Measurements from ENCODE around the gene ATAD1. TPM values are rescaled to one million over a fixed set of nuclear protein-coding genes. Genes with fewer than 3 reads are reported as not detected.

ATAD1 gene
- total RNA-seq, 1 experiment from 2014 or later, result 62.0 TPM

DNA sequence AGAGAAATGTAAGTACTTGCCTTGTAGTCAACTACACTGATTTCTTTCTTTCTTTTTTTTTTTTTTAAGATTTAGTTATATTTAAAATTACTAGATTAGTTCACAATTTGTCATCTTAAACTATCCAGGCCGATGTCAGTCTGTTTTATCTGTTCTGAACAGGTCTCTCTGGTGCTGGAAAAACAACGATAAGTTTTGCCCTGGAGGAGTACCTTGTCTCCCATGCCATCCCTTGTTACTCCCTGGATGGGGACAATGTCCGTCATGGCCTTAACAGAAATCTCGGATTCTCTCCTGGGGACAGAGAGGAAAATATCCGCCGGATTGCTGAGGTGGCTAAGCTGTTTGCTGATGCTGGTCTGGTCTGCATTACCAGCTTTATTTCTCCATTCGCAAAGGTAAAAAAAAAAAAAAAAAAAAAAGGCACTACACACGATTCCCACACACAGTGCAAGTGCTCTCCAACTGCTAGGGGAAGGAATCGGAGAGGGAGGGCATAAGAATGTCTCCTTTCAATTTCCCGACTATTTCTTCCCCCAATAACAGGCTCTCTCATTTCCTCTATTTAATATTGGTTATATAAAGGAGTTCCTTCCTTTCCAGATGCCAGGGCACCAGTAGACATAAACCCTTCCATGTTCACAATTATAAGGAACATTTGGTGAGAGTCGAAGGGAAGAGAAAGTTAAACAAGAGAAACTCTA is 105.0 kb downstream of the ATAD1 start:
- no peaks in the 10 kb centered on the region for H3K36me3 ChIP-seq (ENCODE audit: control insufficient read depth, insufficient read depth, low read length)
- H3K27me3 ChIP-seq (ENCODE audit: control insufficient read depth, insufficient read depth, low read length), result no peaks in the 10 kb centered on the region
- no peak for TF ChIP-seq SIN3A (IDR thresholded peaks at IDR 0.05; ENCODE audit: borderline replicate concordance, insufficient read depth, low read depth, low read length)
- TF ChIP-seq POLR2AphosphoS5 (IDR thresholded peaks at IDR 0.05; ENCODE audit: low read depth, low read length), result no peak
- TF ChIP-seq, protein P1, sequence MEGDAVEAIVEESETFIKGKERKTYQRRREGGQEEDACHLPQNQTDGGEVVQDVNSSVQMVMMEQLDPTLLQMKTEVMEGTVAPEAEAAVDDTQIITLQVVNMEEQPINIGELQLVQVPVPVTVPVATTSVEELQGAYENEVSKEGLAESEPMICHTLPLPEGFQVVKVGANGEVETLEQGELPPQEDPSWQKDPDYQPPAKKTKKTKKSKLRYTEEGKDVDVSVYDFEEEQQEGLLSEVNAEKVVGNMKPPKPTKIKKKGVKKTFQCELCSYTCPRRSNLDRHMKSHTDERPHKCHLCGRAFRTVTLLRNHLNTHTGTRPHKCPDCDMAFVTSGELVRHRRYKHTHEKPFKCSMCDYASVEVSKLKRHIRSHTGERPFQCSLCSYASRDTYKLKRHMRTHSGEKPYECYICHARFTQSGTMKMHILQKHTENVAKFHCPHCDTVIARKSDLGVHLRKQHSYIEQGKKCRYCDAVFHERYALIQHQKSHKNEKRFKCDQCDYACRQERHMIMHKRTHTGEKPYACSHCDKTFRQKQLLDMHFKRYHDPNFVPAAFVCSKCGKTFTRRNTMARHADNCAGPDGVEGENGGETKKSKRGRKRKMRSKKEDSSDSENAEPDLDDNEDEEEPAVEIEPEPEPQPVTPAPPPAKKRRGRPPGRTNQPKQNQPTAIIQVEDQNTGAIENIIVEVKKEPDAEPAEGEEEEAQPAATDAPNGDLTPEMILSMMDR (IDR thresholded peaks at IDR 0.05), result no peak
- TF ChIP-seq, protein P2, sequence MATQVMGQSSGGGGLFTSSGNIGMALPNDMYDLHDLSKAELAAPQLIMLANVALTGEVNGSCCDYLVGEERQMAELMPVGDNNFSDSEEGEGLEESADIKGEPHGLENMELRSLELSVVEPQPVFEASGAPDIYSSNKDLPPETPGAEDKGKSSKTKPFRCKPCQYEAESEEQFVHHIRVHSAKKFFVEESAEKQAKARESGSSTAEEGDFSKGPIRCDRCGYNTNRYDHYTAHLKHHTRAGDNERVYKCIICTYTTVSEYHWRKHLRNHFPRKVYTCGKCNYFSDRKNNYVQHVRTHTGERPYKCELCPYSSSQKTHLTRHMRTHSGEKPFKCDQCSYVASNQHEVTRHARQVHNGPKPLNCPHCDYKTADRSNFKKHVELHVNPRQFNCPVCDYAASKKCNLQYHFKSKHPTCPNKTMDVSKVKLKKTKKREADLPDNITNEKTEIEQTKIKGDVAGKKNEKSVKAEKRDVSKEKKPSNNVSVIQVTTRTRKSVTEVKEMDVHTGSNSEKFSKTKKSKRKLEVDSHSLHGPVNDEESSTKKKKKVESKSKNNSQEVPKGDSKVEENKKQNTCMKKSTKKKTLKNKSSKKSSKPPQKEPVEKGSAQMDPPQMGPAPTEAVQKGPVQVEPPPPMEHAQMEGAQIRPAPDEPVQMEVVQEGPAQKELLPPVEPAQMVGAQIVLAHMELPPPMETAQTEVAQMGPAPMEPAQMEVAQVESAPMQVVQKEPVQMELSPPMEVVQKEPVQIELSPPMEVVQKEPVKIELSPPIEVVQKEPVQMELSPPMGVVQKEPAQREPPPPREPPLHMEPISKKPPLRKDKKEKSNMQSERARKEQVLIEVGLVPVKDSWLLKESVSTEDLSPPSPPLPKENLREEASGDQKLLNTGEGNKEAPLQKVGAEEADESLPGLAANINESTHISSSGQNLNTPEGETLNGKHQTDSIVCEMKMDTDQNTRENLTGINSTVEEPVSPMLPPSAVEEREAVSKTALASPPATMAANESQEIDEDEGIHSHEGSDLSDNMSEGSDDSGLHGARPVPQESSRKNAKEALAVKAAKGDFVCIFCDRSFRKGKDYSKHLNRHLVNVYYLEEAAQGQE (IDR thresholded peaks at IDR 0.05; ENCODE audit: insufficient read depth in 1 of 2, low read depth in 2 of 2, low read length in 1 of 2), result no peak
- no peak for TF ChIP-seq TCF7L2 (IDR thresholded peaks at IDR 0.05; ENCODE audit: low read depth, low read length)
- H3K27ac ChIP-seq (ENCODE audit: low read length), result no peak overlapping the region
- no peak for ATAC-seq
- ChIA-PET CTCF (interaction anchor here (0.6 kb wide), 1 partner anchor 334 kb away, joined by 3 read pairs; no protein-coding TSS in a partner anchor), POLR2A (interaction anchor here (0.6 kb wide), 1 partner anchor 36 kb away, joined by 3 read pairs; no protein-coding TSS in a partner anchor)
- DNase-seq (ENCODE audit: low read depth, low spot score), result no peak
- H3K4me3 ChIP-seq (ENCODE audit: low read depth in 2 of 2, low read length in 2 of 2), result no peak overlapping the region
- no TSS peak for BruUV-seq (replicated peaks)
- H3K4me1 ChIP-seq (ENCODE audit: control insufficient read depth, insufficient read depth, low read length), result no peaks in the 10 kb centered on the region
- H3K9me3 ChIP-seq (ENCODE audit: control insufficient read depth, insufficient read depth, low read depth, low read length), result no peaks in the 10 kb centered on the region
- in situ Hi-C loops (cut with HindIII; ENCODE audit: low pct_unique_long_range_greater_than_20kb, low sequenced_read_pairs), result no loop called here
- intact Hi-C loops (cut with micrococcal nuclease; ENCODE audit: unreplicated experiment), result no loop called here

DNA sequence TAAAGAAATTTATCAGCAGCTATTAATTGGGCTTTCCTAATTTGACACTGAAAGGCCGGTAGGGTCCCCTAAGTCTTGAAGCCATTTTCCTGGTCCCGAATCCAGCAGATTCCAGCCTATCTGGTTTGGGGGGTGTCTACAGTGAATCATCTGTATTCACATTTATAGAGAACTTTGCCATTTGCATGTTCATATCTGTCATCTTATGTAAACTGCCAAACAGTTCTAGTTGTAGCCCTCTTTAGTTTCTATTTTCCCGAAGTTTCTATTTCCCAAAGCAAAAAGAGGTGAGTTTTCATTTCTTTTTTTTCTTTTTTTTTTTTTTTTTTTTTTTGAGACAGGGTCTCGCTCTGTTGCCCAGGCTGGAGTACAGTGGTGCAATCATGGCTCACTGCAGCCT is 110.8 kb downstream of the ATAD1 start:
- H3K4me1 ChIP-seq (ENCODE audit: control insufficient read depth, insufficient read depth, low read length), result no peaks in the 10 kb centered on the region
- in situ Hi-C loops (cut with HindIII; ENCODE audit: low pct_unique_long_range_greater_than_20kb, low sequenced_read_pairs) (no loop called here), intact Hi-C loops (cut with micrococcal nuclease; ENCODE audit: unreplicated experiment) (no loop called here)
- H3K9me3 ChIP-seq (ENCODE audit: control insufficient read depth, insufficient read depth, low read depth, low read length), result no peaks in the 10 kb centered on the region
- CTCF ChIA-PET, result no interaction called here
- no peak for ATAC-seq
- POLR2A ChIA-PET, result no interaction called here
- no peaks in the 10 kb centered on the region for H3K27me3 ChIP-seq (ENCODE audit: control insufficient read depth, insufficient read depth, low read length)
- no peak overlapping the region for H3K27ac ChIP-seq (ENCODE audit: low read length)
- TF ChIP-seq, protein P2 (IDR thresholded peaks at IDR 0.05; ENCODE audit: insufficient read depth in 1 of 2, low read depth in 2 of 2, low read length in 1 of 2), result no peak
- TF ChIP-seq, protein P1 (IDR thresholded peaks at IDR 0.05), result no peak
- TF ChIP-seq SIN3A (IDR thresholded peaks at IDR 0.05; ENCODE audit: borderline replicate concordance, insufficient read depth, low read depth, low read length), result no peak
- no peak for TF ChIP-seq POLR2AphosphoS5 (IDR thresholded peaks at IDR 0.05; ENCODE audit: low read depth, low read length)
- TF ChIP-seq TCF7L2 (IDR thresholded peaks at IDR 0.05; ENCODE audit: low read depth, low read length), result no peak
- DNase-seq (ENCODE audit: low read depth, low spot score), result no peak
- no peaks in the 10 kb centered on the region for H3K36me3 ChIP-seq (ENCODE audit: control insufficient read depth, insufficient read depth, low read length)
- H3K4me3 ChIP-seq (ENCODE audit: low read depth in 2 of 2, low read length in 2 of 2), result no peak overlapping the region
- BruUV-seq (replicated peaks), result no TSS peak

Data from Panc1 (cell line).